Heart left ventricle (tissue), 13 donors: ENCODE data around the gene CBX6.

Experiments
- CTCF ChIP-seq, 12 donors: fragments of 200-600 bp; sonication (generic) in 4 of 12; IDR thresholded peaks; one replicate each; pipeline versions ENCODE4 v1.5.0 to v1.8.0; 2018 to 2022; ENCODE audit warnings: antibody characterized with exemption in 12 of 12, mild to moderate bottlenecking in 5 of 12
- POLR2A ChIP-seq, 2 donors: fragments of 450-650 bp; IDR thresholded peaks; one replicate each; pipeline ENCODE4 v1.6.1; 2017; ENCODE audit warnings: antibody characterized with exemption in 2 of 2, mild to moderate bottlenecking in 2 of 2, moderate library complexity in 2 of 2
- donor health status: ischemic (EF 13 %, LVEDD 7.1; RV severe dilation, severe dysfunction).
- donor health status: DM: no; HTN: yes; CAD: no.
- donor health status: DM: no; HTN: no; CAD: no.
- donor health status: ischemic (EF 25% LVEDD 6.9; RV normal size, moderate dysfunction).
- donor health status: ischemic (EF 25% LVEDD 5.7; RV mildly dilated, moderate dysfunction).
- donor health status: ischemic (EF 35%, LVEDD 5.7; RV mildly dilated, moderate dysfunction).
- donor health status: nonischemic (EF 11% LVEDD 7.7; RV severe dilation, severe dysfunction).
- donor health status: DM: yes; HTN: yes; CAD: no.
- donor health status: PGD.
- donor health status: ischemic (EF 29% LVEDD 5.4; RV normal size, mild dysfunction).
- donor health status: nonischemic (EF 23%, LVEDD 6.1; RV moderate dilation, normal function).

- TF ChIP-seq CTCF (IDR thresholded peaks at IDR 0.05) (no peak), POLR2A (IDR thresholded peaks at IDR 0.05) (no peak)
Measured at GRCh38 chr22:38833061-38833460, 39.0 kb downstream of the CBX6 start.
